T-cell (primary cell): Measurements from ENCODE around the gene SFMBT2. TPM values are rescaled to one million over a fixed set of nuclear protein-coding genes. Genes with fewer than 3 reads are reported as not detected.

ENCODE experiments used
- ATAC-seq, 4 experiments: fragments of 200-7000 bp in 3 of 4; fragments of 150-1000 bp in 1 of 4; cut with Tn5 transposase; replicated peaks in 1 of 4; 1 replicate in 3 of 4; 2 replicates in 1 of 4; pipeline ENCODE4 v1.10.0; 2021; ENCODE audit warnings: moderate library complexity in 3 of 4, mild to moderate bottlenecking in 2 of 4, moderate number of reproducible peaks in 1 of 4
- CTCF ChIA-PET, 2 donors: fragments of 300-600 bp; sonication (Branson Sonifier 250); formaldehyde crosslinking; loops; one replicate each; lab custom pipeline; 2022; ENCODE audit warnings: antibody characterized with exemption in 2 of 2; lab: Charles Lee
- POLR2A ChIA-PET, 2 donors: fragments of 300-600 bp; sonication (Branson Sonifier 250); formaldehyde crosslinking; loops; one replicate each; lab custom pipeline; 2022; ENCODE audit warnings: antibody characterized with exemption in 2 of 2; lab: Charles Lee
- DNase-seq, 35 experiments: peaks; one replicate each; pipeline versions ENCODE4 v3.0.0 to v3.0.0-alpha.2; 2013 to 2023
- H3K27ac ChIP-seq: one replicate; pipeline ENCODE4 v1.5.1; 2013; ENCODE audit warnings: low read length
- H3K27me3 ChIP-seq, 2 experiments: replicated peaks in 1 of 2; 1 replicate in 1 of 2; 2 replicates in 1 of 2; pipeline versions ENCODE4 v1.6.1 to v1.7.0; 2013; ENCODE audit warnings: low read length in 1 of 2, mixed read lengths in 1 of 2; ENCODE audit not compliant: control insufficient read depth in 2 of 2, insufficient read depth in 2 of 2; ENCODE audit errors: extremely low read depth in 1 of 2
- H3K36me3 ChIP-seq, 2 donors: 1 replicate in 1 of 2; 2 replicates in 1 of 2; pipeline versions ENCODE4 v1.6.1 to v1.7.0; 2013; ENCODE audit warnings: low read length in 1 of 2; ENCODE audit not compliant: control insufficient read depth in 2 of 2, insufficient read depth in 1 of 2; ENCODE audit errors: extremely low read depth in 1 of 2
- H3K4me1 ChIP-seq, 2 experiments: 1 replicate in 1 of 2; 2 replicates in 1 of 2; pipeline versions ENCODE4 v1.6.1 to v1.7.0; 2013; ENCODE audit warnings: low read length in 2 of 2, mixed read lengths in 1 of 2; ENCODE audit not compliant: insufficient read depth in 2 of 2, control insufficient read depth in 1 of 2; ENCODE audit errors: extremely low read depth in 1 of 2
- H3K4me3 ChIP-seq, 2 donors: 1 replicate in 1 of 2; 2 replicates in 1 of 2; pipeline versions ENCODE4 v1.5.1 to v1.7.0; 2013; ENCODE audit warnings: mild to moderate bottlenecking in 2 of 2, low read length in 1 of 2, moderate library complexity in 1 of 2; ENCODE audit not compliant: control insufficient read depth in 1 of 2; ENCODE audit errors: extremely low read depth in 1 of 2
- H3K9me3 ChIP-seq: 2 replicates; pipeline ENCODE4 v1.7.0; 2013
- H3K27ac Mint-ChIP-seq, 2 donors: one replicate each; pipeline ENCODE4 v1.8.0; 2020 to 2021; ENCODE audit warnings: mild to moderate bottlenecking in 2 of 2, mixed read lengths in 2 of 2
- H3K27me3 Mint-ChIP-seq, 2 donors: one replicate each; pipeline ENCODE4 v1.8.0; 2021 to 2022; ENCODE audit warnings: mixed read lengths in 2 of 2
- H3K36me3 Mint-ChIP-seq: one replicate; pipeline ENCODE4 v1.8.0; 2021; ENCODE audit warnings: mixed read lengths
- H3K4me1 Mint-ChIP-seq, 3 donors: one replicate each; pipeline ENCODE4 v1.8.0; 2020 to 2022; ENCODE audit warnings: mixed read lengths in 3 of 3, mild to moderate bottlenecking in 1 of 3
- H3K4me3 Mint-ChIP-seq, 3 donors: one replicate each; pipeline ENCODE4 v1.8.0; 2020 to 2022; ENCODE audit warnings: mild to moderate bottlenecking in 3 of 3, mixed read lengths in 3 of 3, moderate library complexity in 3 of 3
- H3K9me3 Mint-ChIP-seq, 3 donors: one replicate each; pipeline ENCODE4 v1.8.0; 2020 to 2022; ENCODE audit warnings: mixed read lengths in 3 of 3
- WGBS: methylation state at CpG from one replicate; pipeline ENCODE4 v1.1.5; 2013; ENCODE audit warnings: missing lambda C conversion rate; ENCODE audit not compliant: insufficient coverage; 5-methylcytosine and 5-hydroxymethylcytosine counted together
- total RNA-seq, 35 experiments: library from RNA in 6 of 35; stranded (reverse) in 6 of 35; fragments of 120-200 nt in 1 of 35; gene quantifications; one replicate each; pipeline versions ENCODE4 v1.2.1 to v1.2.4 and lab custom pipeline; 2013 to 2026

Gene SFMBT2
- total RNA-seq (10 to 100 TPM; 32.7 to 38.3 (median 36.8) TPM), total RNA-seq (lab: John Stamatoyannopoulos, UW) (38.0 to 121 (median 78.1) reads per million in 29 experiments)
- 18.8 TPM for total RNA-seq (2013)

GRCh38 chr10:7410862-7411670, at the start of gene SFMBT2:
Gene SFMBT2, minus strand, starts transcription at chr10:7411034. Its CDS starts 29,136 bp downstream, at chr10:7381898.
- ChIA-PET POLR2A (interaction anchor here (0.5 to 0.9 kb wide), 27 partner anchors 13 to 1974 kb away, joined by 3 to 11 read pairs (median 5); no protein-coding TSS in a partner anchor), CTCF (interaction anchor here (0.5 to 2.0 kb wide), 27 partner anchors 22 to 1895 kb away, joined by 3 to 26 read pairs (median 5); no protein-coding TSS in a partner anchor)
- Mint-ChIP-seq H3K4me1 (peaks cover 41 to 47% (median 41%) of the 10 kb centered on the region in 3 donors), H3K9me3 (no peaks in the 10 kb centered on the region), H3K4me3 (peak within 1 kb of the TSS; percentile 93 to 99 (median 94)), H3K36me3 (no peaks in the 10 kb centered on the region), H3K27me3 (peaks cover 0 to 4% of the 10 kb centered on the region in 2 donors), H3K27ac (peak within 1 kb of the TSS; percentile 89 to 94)
- peaks cover 3 to 27% of the 10 kb centered on the region in 2 experiments for H3K27me3 ChIP-seq
- peak within 1 kb of the TSS; percentile 80 to 97 for H3K4me3 ChIP-seq
- peaks cover 20 to 48% of the 10 kb centered on the region in 2 experiments for H3K4me1 ChIP-seq
- H3K9me3 ChIP-seq, result no peaks in the 10 kb centered on the region
- under 1% methylated on average over 46 of the region's 66 CpGs for WGBS
- H3K27ac ChIP-seq, result peak within 1 kb of the TSS; percentile 42
- H3K36me3 ChIP-seq, result peaks cover 0 to 3% of the 10 kb centered on the region in 2 donors
- DNase-seq (peak in 31 of 35 experiments; percentile 24 to 83 (median 51)), ATAC-seq (peak; percentile 44 to 61 (median 54))

DNA sequence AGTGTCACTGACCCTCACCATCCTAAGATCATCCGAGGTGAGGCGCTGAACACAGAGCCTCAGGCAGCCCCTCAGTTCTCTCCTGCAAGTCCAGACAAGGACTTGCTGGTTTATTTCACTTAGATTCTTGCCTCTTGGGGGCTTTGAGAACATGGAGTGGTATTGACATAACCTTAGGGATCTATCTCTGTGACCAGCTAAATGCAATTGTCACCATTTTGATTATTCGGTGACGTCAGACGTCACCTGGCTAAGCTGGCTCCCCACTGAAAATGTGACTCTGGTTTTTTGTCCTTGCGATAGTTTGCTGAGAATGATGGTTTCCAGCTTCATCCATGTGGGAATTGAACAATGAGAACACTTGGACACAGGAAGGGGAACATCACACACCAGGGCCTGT, 49.2 kb upstream of the SFMBT2 start:
- Histone ChIP-seq H3K9me3 (no peaks in the 10 kb centered on the region), H3K4me1 (no peaks in the 10 kb centered on the region), H3K27me3 (no peaks in the 10 kb centered on the region), H3K27ac (no peak overlapping the region), H3K36me3 (no peaks in the 10 kb centered on the region), H3K4me3 (no peak overlapping the region)
- Mint-ChIP-seq H3K27me3 (no peaks in the 10 kb centered on the region), H3K4me3 (no peak overlapping the region), H3K4me1 (peaks cover 0 to 10% (median 2%) of the 10 kb centered on the region in 3 donors), H3K27ac (no peak overlapping the region), H3K9me3 (no peaks in the 10 kb centered on the region), H3K36me3 (no peaks in the 10 kb centered on the region)
- CTCF ChIA-PET, result no interaction called here
- ATAC-seq (no peak), DNase-seq (no peak)
- POLR2A ChIA-PET, result no interaction called here
- 89% methylated on average over 5 of the region's 6 CpGs for WGBS

DNA sequence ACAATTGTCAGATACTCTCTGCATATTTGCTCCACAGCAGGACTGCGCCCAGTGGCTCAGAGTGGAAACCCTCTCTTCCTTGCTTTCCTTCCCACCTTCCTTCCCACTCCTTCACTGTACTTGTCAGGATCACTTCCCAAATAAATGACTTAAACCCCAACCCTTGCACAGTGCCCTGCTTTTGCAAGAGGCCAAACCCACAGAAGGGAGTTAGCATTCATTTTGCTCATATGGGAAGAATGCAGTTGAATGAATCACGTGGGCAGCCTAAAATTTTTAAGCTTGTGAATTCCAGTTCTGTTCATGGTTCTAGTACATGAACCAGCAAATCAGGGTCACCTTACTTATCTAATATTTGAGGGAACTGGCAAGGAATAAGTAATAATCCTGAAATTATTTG, 47.7 kb upstream of the SFMBT2 start:
- Mint-ChIP-seq H3K4me3 (no peak overlapping the region), H3K4me1 (peaks cover 0 to 2% (median 2%) of the 10 kb centered on the region in 3 donors), H3K27ac (no peak overlapping the region), H3K36me3 (no peaks in the 10 kb centered on the region), H3K9me3 (peaks cover 0 to 4% (median 0%) of the 10 kb centered on the region in 3 donors), H3K27me3 (no peaks in the 10 kb centered on the region)
- no peaks in the 10 kb centered on the region for H3K27me3 ChIP-seq
- no peaks in the 10 kb centered on the region for H3K36me3 ChIP-seq
- no peak overlapping the region for H3K4me3 ChIP-seq
- DNase-seq (no peak), ATAC-seq (no peak)
- ChIA-PET CTCF (no interaction called here), POLR2A (interaction anchor here in 1 of 2 donors (0.6 kb wide), 1 partner anchor 875 kb away, joined by 27 read pairs; no protein-coding TSS in a partner anchor)
- no peaks in the 10 kb centered on the region for H3K4me1 ChIP-seq
- no peaks in the 10 kb centered on the region for H3K9me3 ChIP-seq
- 100% methylated on average over 1 of the region's 2 CpGs for WGBS
- no peak overlapping the region for H3K27ac ChIP-seq

DNA sequence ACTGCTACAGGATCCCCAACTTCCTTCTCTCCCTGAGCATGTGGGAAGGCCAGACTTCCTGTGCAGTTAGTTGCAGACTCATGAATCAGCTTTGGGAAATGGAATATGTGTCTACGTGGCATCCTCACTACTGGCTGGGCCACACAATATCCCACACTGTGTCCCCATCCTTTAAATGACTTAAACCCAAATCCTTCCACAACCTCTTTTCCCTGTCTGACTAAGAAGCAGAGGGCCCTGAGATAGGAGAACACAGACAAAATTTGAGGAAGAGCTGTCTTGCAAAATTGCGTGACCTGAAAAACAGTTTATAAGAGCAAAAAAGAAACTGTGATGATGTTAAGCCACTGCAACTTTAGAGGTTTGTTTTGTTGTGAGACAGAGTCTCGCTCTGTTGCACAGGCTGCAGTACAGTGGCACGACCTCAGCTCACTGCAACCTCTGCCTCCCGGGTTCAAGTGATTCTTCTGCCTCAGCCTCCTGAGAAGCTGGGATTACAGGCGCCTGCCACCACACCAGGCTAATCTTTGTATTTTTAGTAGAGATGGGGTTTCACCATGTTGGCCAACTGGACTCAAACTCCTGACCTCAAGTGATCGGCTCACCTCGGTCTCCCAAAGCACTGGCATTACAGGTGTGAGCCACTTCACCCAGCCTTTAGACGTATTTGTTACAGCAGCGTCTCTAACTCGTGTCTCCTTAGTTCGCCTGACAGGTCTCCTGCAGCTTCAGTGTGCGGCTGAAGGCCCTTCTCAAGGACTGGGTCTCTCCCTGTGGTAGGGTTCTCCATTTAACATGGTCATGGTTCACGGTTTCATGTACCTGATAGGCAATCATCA, 46.9 kb upstream of the SFMBT2 start:
- Histone ChIP-seq H3K4me3 (no peak overlapping the region), H3K4me1 (no peaks in the 10 kb centered on the region), H3K27me3 (no peaks in the 10 kb centered on the region), H3K27ac (no peak overlapping the region), H3K9me3 (no peaks in the 10 kb centered on the region), H3K36me3 (no peaks in the 10 kb centered on the region)
- no peak for DNase-seq
- Mint-ChIP-seq H3K27ac (no peak overlapping the region), H3K27me3 (no peaks in the 10 kb centered on the region), H3K36me3 (no peaks in the 10 kb centered on the region), H3K4me1 (peaks cover 0 to 2% (median 0%) of the 10 kb centered on the region in 3 donors), H3K9me3 (peaks cover 0 to 4% (median 0%) of the 10 kb centered on the region in 3 donors), H3K4me3 (no peak overlapping the region)
- WGBS, result 100% methylated on average over 9 of the region's 14 CpGs
- no peak for ATAC-seq
- CTCF ChIA-PET, result interaction anchor here in 1 of 2 donors (0.5 kb wide), 1 partner anchor 126 kb away, joined by 4 read pairs; no protein-coding TSS in a partner anchor
- POLR2A ChIA-PET, result no interaction called here

DNA sequence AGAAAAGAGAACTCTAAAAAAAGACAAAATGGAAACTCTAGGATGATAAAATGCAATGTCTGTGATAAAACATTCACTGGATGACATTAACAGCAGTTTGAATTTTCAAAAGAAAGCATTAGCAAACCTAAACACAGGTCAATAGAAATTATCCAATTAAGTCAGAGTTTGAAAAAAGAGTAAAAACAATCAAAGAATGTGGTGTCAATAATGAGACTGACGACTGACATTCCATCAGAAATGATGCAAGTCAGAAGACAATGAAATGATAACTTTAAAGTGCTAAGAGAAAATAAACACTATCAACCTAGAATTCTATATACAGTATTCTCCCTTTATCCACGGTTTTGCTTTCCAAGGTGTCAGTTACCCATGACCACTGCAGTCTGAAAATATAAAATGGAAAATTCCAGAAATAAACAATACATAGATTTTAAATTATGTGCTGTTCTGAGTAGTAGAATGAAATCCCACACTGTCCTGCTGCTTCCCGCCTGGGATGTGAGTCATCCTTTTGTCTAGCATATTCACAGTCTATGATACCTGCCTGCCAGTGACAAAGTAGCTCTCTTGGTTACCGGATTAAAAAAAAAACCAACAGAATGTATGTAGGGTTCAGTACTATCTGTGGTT, 38.3 kb upstream of the SFMBT2 start:
- Histone ChIP-seq H3K27ac (no peak overlapping the region), H3K4me1 (no peaks in the 10 kb centered on the region), H3K27me3 (no peaks in the 10 kb centered on the region), H3K9me3 (peaks cover 3% of the 10 kb centered on the region), H3K36me3 (no peaks in the 10 kb centered on the region), H3K4me3 (no peak overlapping the region)
- Mint-ChIP-seq H3K36me3 (peaks cover 3% of the 10 kb centered on the region), H3K27ac (no peak overlapping the region), H3K27me3 (no peaks in the 10 kb centered on the region), H3K4me1 (peaks cover 4 to 16% (median 7%) of the 10 kb centered on the region in 3 donors), H3K9me3 (peaks cover 0 to 26% (median 13%) of the 10 kb centered on the region in 3 donors), H3K4me3 (no peak overlapping the region)
- CTCF ChIA-PET, result no interaction called here
- no peak for ATAC-seq
- 100% methylated on average over 1 of the region's 4 CpGs for WGBS
- POLR2A ChIA-PET, result no interaction called here
- no peak for DNase-seq
